ENCODE results near the gene OPN1SW.

DNA sequence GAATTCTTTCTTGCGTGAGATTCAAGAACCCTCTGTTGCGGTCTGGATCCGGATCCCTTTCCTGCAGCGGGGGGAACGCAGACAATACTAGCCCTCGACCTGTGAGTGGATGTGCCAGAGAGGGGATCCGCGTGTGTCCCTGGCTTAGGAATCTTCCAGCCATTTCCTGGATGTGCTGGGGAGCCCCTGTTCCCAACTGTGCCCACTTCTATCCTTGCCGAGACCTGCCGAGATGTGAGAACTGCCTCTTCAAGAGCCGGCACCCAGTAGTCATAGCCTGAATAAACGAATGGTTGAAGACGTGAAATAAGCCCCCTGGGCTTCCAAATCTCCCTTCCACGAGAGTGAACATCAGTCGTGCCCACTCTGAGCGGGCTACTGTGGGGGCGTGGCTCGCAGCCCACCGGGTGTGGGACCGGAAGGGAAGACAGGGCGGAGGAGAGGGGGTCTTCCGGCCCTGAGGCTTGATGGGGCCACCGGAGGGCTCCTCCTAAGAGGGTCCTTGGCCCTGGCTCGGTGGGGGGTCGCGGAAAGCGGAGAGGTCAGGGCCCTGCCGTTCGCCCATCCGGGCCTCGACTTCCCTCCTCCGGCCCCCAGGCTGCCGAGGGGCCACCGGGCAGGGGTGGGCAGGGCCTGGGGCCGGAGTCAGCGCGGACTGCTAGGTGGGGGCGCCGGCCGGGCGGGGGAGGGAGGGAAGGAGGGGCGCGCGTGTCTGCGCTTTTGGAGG, 14.9 kb upstream of the OPN1SW start:
- TF ChIP-seq, protein P1, sequence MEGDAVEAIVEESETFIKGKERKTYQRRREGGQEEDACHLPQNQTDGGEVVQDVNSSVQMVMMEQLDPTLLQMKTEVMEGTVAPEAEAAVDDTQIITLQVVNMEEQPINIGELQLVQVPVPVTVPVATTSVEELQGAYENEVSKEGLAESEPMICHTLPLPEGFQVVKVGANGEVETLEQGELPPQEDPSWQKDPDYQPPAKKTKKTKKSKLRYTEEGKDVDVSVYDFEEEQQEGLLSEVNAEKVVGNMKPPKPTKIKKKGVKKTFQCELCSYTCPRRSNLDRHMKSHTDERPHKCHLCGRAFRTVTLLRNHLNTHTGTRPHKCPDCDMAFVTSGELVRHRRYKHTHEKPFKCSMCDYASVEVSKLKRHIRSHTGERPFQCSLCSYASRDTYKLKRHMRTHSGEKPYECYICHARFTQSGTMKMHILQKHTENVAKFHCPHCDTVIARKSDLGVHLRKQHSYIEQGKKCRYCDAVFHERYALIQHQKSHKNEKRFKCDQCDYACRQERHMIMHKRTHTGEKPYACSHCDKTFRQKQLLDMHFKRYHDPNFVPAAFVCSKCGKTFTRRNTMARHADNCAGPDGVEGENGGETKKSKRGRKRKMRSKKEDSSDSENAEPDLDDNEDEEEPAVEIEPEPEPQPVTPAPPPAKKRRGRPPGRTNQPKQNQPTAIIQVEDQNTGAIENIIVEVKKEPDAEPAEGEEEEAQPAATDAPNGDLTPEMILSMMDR (IDR thresholded peaks at IDR 0.05) = no peak
- TF ChIP-seq POLR2AphosphoS5 (IDR thresholded peaks at IDR 0.05) = no peak
- TF ChIP-seq POLR2A (IDR thresholded peaks at IDR 0.05) = no peak

Measured in breast epithelium (tissue), 3 donors.